ENCODE measurements around the gene PCK2. TPM values are rescaled to one million over a fixed set of nuclear protein-coding genes. Genes with fewer than 3 reads are reported as not detected.

The PCK2 gene
- polyA plus RNA-seq, 1 donor from 2014 or later = 1.2 TPM

- Histone ChIP-seq H3K36me3 (ENCODE audit: insufficient read depth, low read length) (no peaks in the 10 kb centered on the region), H3K27ac (ENCODE audit: low read length) (peak overlapping the region; percentile 79), H3K4me2 (ENCODE audit: low read length) (no peak overlapping the region), H3K9me2 (ENCODE audit: insufficient read depth, low read length) (no peaks in the 10 kb centered on the region), H4K20me1 (ENCODE audit: insufficient read depth) (no peaks in the 10 kb centered on the region), H3K4me3 (ENCODE audit: low read length) (no peak overlapping the region), H3K79me2 (replicated peaks; ENCODE audit: insufficient read depth, low read length) (no peaks in the 10 kb centered on the region), H3K9ac (ENCODE audit: low read length) (no peak overlapping the region), H3K27me3 (ENCODE audit: insufficient read depth, low read depth, low read length) (no peaks in the 10 kb centered on the region), H2AFZ (ENCODE audit: low read depth, low read length) (no peak overlapping the region), H3K9me3 (ENCODE audit: low read length) (no peaks in the 10 kb centered on the region), H3F3A (ENCODE audit: insufficient read depth, low read length, poor library complexity, severe bottlenecking) (peaks cover 3% of the 10 kb centered on the region)
- TF ChIP-seq EZH2 (IDR thresholded peaks at IDR 0.05; ENCODE audit: borderline replicate concordance, insufficient read depth, low read length, poor library complexity, severe bottlenecking) = no peak
- no peak for TF ChIP-seq POLR2AphosphoS5 (IDR thresholded peaks at IDR 0.05)
- no peak for TF ChIP-seq CTCF (IDR thresholded peaks at IDR 0.05; ENCODE audit: poor library complexity, severe bottlenecking)
- TF ChIP-seq MXI1 (conservative IDR thresholded peaks at IDR 0.05; ENCODE audit: poor library complexity, severe bottlenecking) = no peak
- no peak for TF ChIP-seq SMC3 (conservative IDR thresholded peaks at IDR 0.05; ENCODE audit: poor library complexity)
- TF ChIP-seq EP300 (conservative IDR thresholded peaks at IDR 0.05; ENCODE audit: poor library complexity, severe bottlenecking) = no peak
- no peak for TF ChIP-seq RAD21 (conservative IDR thresholded peaks at IDR 0.05)
- TF ChIP-seq TAF1 (IDR thresholded peaks at IDR 0.05; ENCODE audit: low read depth) = no peak
- TF ChIP-seq REST (IDR thresholded peaks at IDR 0.05; ENCODE audit: borderline replicate concordance) = no peak
Measured at GRCh38 chr14:24077086-24077485, 17.0 kb upstream of the PCK2 start.

GRCh38 chr14:24078146-24078545, 16.0 kb upstream of the PCK2 start:
- Histone ChIP-seq H3K4me3 (ENCODE audit: low read length) (peak overlapping the region; percentile 50), H3K9me3 (ENCODE audit: low read length) (no peaks in the 10 kb centered on the region), H3K9ac (ENCODE audit: low read length) (peak overlapping the region; percentile 41), H3K9me2 (ENCODE audit: insufficient read depth, low read length) (no peaks in the 10 kb centered on the region), H4K20me1 (ENCODE audit: insufficient read depth) (no peaks in the 10 kb centered on the region), H3K27me3 (ENCODE audit: insufficient read depth, low read depth, low read length) (no peaks in the 10 kb centered on the region), H2AFZ (ENCODE audit: low read depth, low read length) (no peak overlapping the region), H3K36me3 (ENCODE audit: insufficient read depth, low read length) (no peaks in the 10 kb centered on the region), H3F3A (ENCODE audit: insufficient read depth, low read length, poor library complexity, severe bottlenecking) (peaks cover 3% of the 10 kb centered on the region), H3K27ac (ENCODE audit: low read length) (peak overlapping the region; percentile 79), H3K79me2 (replicated peaks; ENCODE audit: insufficient read depth, low read length) (no peaks in the 10 kb centered on the region), H3K4me2 (ENCODE audit: low read length) (peak overlapping the region; percentile 45)
- TF ChIP-seq POLR2AphosphoS5 (IDR thresholded peaks at IDR 0.05) (peak; percentile 84), TAF1 (IDR thresholded peaks at IDR 0.05; ENCODE audit: low read depth) (no peak), EP300 (conservative IDR thresholded peaks at IDR 0.05; ENCODE audit: poor library complexity, severe bottlenecking) (peak; percentile 69)

Data from neural cell (in vitro differentiated cells).